Endodermal cell (in vitro differentiated cells): Measurements from ENCODE around the gene CLIC5. TPM values are rescaled to one million over a fixed set of nuclear protein-coding genes. Genes with fewer than 3 reads are reported as not detected.

Source experiments
- DNase-seq: peaks from one replicate; pipeline ENCODE4 v3.0.0-alpha.2; 2017
- H3K27ac ChIP-seq: 2 replicates; pipeline ENCODE4 v1.5.1; 2013; ENCODE audit warnings: mild to moderate bottlenecking, low read depth, low read length, moderate library complexity
- H3K27me3 ChIP-seq: 2 replicates; pipeline ENCODE4 v1.6.1; 2013; ENCODE audit warnings: mild to moderate bottlenecking, low read length, moderate library complexity; ENCODE audit not compliant: insufficient read depth, control insufficient read depth, poor library complexity, severe bottlenecking
- H3K36me3 ChIP-seq: 2 replicates; pipeline ENCODE4 v1.7.0; 2013; ENCODE audit warnings: mild to moderate bottlenecking, low read length, moderate library complexity; ENCODE audit not compliant: control insufficient read depth, insufficient read depth
- H3K4me1 ChIP-seq: one replicate; pipeline ENCODE4 v1.7.0; 2013; ENCODE audit warnings: low read length; ENCODE audit not compliant: control insufficient read depth, insufficient read depth
- H3K4me3 ChIP-seq: 2 replicates; pipeline ENCODE4 v1.5.1; 2013; ENCODE audit warnings: mild to moderate bottlenecking, low read length, moderate library complexity
- H3K9ac ChIP-seq: 2 replicates; pipeline ENCODE4 v1.6.1; 2013; ENCODE audit warnings: mild to moderate bottlenecking, low read length, moderate library complexity; ENCODE audit not compliant: poor library complexity, severe bottlenecking; ENCODE audit errors: extremely low read depth
- H3K9me3 ChIP-seq: 2 replicates; pipeline ENCODE4 v1.6.1; 2013; ENCODE audit warnings: mild to moderate bottlenecking, low read length, moderate library complexity; ENCODE audit not compliant: control insufficient read depth
- H3K27ac Mint-ChIP-seq: 2 replicates; pipeline ENCODE4 v1.8.0; 2020; ENCODE audit warnings: mixed read lengths
- H3K27me3 Mint-ChIP-seq: 2 replicates; pipeline ENCODE4 v1.8.0; 2021; ENCODE audit warnings: mild to moderate bottlenecking, mixed read lengths; ENCODE audit not compliant: insufficient read depth
- H3K36me3 Mint-ChIP-seq: 2 replicates; pipeline ENCODE4 v1.8.0; 2020; ENCODE audit warnings: low read depth, mixed read lengths
- H3K4me1 Mint-ChIP-seq: 2 replicates; pipeline ENCODE4 v1.8.0; 2020; ENCODE audit warnings: mixed read lengths
- H3K4me3 Mint-ChIP-seq: 2 replicates; pipeline ENCODE4 v1.8.0; 2020; ENCODE audit warnings: mild to moderate bottlenecking, moderate library complexity, mixed read lengths
- H3K9me3 Mint-ChIP-seq: 2 replicates; pipeline ENCODE4 v1.8.0; 2020; ENCODE audit warnings: mild to moderate bottlenecking, mixed read lengths
- WGBS, 2 experiments: methylation state at CpG; one replicate each; pipeline versions ENCODE4 v1.1.5 to v1.1.7; 2013; ENCODE audit warnings: missing lambda C conversion rate in 2 of 2, mixed read lengths in 1 of 2; ENCODE audit not compliant: insufficient coverage in 1 of 2, insufficient read length in 1 of 2; 5-methylcytosine and 5-hydroxymethylcytosine counted together
- total RNA-seq, 2 donors: library from RNA; stranded (reverse); fragmentation: NEBNext Ultra II Directional in 1 of 2; extraction: Animal tissue kit (Norgen Biotek cat#: 25700) in 1 of 2; gene quantifications; 2 replicates in 1 of 2; 3 replicates in 1 of 2; pipeline ENCODE4 v1.2.1, GENCODE V29; 2021
- TF ChIP-seq, protein P1 (sequence below): fragments of 200-600 bp; sonication (generic); conservative IDR thresholded peaks from 2 replicates; pipeline ENCODE4 v1.5.0; 2021; ENCODE audit warnings: antibody characterized with exemption, mild to moderate bottlenecking

The CLIC5 gene
- total RNA-seq, 2 donors from 2014 or later = 0.11 TPM; not detected in 1

DNA sequence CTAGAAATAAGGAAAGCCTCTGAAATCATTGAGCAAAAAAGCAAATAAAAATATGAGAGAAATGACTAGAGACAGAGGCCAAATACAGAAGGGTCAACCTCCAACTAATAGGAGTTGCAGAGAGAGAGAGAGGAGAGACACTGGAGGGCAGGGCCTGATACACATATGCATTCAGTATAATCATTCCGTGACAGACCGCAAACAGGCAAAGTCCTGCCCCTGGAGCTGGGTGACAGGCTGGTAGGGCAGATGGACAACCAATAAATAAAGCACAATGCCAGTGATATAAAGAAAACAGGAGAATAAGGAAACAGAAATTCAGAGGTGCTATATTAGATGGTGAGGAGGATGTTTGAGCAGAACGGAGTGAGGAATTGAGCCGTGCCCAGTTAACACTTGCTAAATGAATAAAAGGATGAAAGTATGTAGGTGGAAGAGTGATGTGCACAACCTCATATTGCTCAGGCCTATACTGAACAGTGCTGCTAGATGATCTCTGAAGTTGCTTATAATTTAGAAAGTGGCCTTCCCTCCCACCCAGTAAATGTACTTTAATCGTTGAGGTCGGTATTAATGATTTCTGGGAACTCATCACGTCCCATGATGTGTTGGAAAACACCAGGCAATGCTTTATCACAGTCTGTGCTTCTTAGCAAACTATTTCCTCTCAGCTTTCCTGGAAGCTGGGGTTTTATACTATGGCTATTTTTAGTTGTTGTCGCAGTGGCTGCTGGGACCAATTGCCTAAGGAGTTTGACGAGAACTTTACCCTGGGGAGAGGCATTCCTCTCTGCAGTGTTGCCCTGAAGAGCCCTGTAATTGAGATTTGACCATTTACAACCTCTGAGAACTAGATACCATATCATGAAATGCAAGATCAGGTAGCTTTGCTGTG, 37.6 kb upstream of the CLIC5 start:
- peaks cover 4% of the 10 kb centered on the region for H3K4me1 ChIP-seq
- Mint-ChIP-seq H3K9me3 (peaks cover 16% of the 10 kb centered on the region), H3K27ac (no peak overlapping the region), H3K36me3 (no peaks in the 10 kb centered on the region), H3K4me3 (no peak overlapping the region), H3K4me1 (peaks cover 12% of the 10 kb centered on the region), H3K27me3 (peaks cover 43% of the 10 kb centered on the region)
- H3K4me3 ChIP-seq = no peak overlapping the region
- peaks cover 28% of the 10 kb centered on the region for H3K9me3 ChIP-seq
- TF ChIP-seq, protein P1, sequence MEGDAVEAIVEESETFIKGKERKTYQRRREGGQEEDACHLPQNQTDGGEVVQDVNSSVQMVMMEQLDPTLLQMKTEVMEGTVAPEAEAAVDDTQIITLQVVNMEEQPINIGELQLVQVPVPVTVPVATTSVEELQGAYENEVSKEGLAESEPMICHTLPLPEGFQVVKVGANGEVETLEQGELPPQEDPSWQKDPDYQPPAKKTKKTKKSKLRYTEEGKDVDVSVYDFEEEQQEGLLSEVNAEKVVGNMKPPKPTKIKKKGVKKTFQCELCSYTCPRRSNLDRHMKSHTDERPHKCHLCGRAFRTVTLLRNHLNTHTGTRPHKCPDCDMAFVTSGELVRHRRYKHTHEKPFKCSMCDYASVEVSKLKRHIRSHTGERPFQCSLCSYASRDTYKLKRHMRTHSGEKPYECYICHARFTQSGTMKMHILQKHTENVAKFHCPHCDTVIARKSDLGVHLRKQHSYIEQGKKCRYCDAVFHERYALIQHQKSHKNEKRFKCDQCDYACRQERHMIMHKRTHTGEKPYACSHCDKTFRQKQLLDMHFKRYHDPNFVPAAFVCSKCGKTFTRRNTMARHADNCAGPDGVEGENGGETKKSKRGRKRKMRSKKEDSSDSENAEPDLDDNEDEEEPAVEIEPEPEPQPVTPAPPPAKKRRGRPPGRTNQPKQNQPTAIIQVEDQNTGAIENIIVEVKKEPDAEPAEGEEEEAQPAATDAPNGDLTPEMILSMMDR = no peak
- H3K27me3 ChIP-seq = peaks cover 55% of the 10 kb centered on the region
- 95 to 96% methylated on average over 7 to 9 of the region's 9 CpGs for WGBS, 2 experiments
- no peak overlapping the region for H3K9ac ChIP-seq
- DNase-seq = no peak
- no peak overlapping the region for H3K27ac ChIP-seq
- H3K36me3 ChIP-seq = no peaks in the 10 kb centered on the region

DNA sequence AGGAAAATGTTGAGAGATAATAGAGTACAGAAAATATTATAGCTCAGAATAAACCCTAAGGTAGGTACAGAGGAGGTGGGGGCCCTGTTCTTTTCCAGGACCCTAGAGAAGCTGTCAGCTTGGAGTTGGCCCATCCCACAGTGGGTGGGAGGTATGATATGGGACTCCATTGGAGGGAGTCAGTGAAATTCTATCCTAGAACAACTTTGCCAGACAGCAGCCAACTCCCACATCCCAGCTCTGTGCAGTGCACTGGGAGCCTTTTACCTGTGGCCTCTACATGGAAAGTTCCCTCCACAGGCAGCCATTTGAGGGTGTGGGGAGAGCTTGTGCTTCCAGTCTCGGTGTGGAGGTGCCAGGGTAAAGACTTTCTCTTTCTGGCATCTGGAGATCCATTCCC, 36.8 kb upstream of the CLIC5 start:
- peaks cover 13% of the 10 kb centered on the region for H3K4me1 Mint-ChIP-seq
- peaks cover 44% of the 10 kb centered on the region for H3K27me3 Mint-ChIP-seq
- H3K27ac ChIP-seq = no peak overlapping the region
- H3K27ac Mint-ChIP-seq = no peak overlapping the region
- H3K36me3 ChIP-seq = no peaks in the 10 kb centered on the region
- H3K36me3 Mint-ChIP-seq = no peaks in the 10 kb centered on the region
- no peak for DNase-seq
- H3K4me3 Mint-ChIP-seq = no peak overlapping the region
- H3K4me1 ChIP-seq = peaks cover 4% of the 10 kb centered on the region
- TF ChIP-seq, protein P1 = no peak
- H3K4me3 ChIP-seq = no peak overlapping the region
- H3K27me3 ChIP-seq = peaks cover 63% of the 10 kb centered on the region
- H3K9me3 ChIP-seq = peaks cover 20% of the 10 kb centered on the region
- 86 to 87% methylated on average over 1 of the region's 1 CpG for WGBS, 2 experiments
- peaks cover 12% of the 10 kb centered on the region for H3K9me3 Mint-ChIP-seq
- no peak overlapping the region for H3K9ac ChIP-seq

DNA sequence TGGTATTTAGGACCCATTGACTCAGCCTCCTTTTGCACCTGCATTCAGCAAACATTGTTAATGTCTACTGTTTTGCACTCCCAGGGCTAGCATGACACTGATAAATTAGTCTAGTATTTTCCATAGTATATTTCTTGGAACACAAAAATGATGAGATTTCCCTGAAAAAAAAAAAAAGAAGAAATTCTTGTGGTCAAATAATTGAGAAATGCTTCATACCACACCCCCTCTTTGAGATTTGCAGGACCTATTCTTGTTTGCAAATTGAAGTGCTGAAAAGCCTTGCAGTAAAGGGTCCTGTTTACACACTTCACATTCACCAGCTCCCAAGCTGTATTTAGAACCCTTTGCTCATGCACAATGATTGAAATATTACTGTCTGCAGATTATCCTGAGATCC, 36.3 kb upstream of the CLIC5 start:
- H3K27ac ChIP-seq = no peak overlapping the region
- peaks cover 15% of the 10 kb centered on the region for H3K9me3 ChIP-seq
- Mint-ChIP-seq H3K9me3 (peaks cover 7% of the 10 kb centered on the region), H3K4me1 (peaks cover 13% of the 10 kb centered on the region), H3K4me3 (no peak overlapping the region), H3K27me3 (peaks cover 49% of the 10 kb centered on the region), H3K36me3 (no peaks in the 10 kb centered on the region), H3K27ac (no peak overlapping the region)
- H3K36me3 ChIP-seq = no peaks in the 10 kb centered on the region
- H3K9ac ChIP-seq = no peak overlapping the region
- TF ChIP-seq, protein P1 = no peak
- peaks cover 69% of the 10 kb centered on the region for H3K27me3 ChIP-seq
- H3K4me3 ChIP-seq = no peak overlapping the region
- DNase-seq = no peak
- H3K4me1 ChIP-seq = peaks cover 4% of the 10 kb centered on the region
